Esophagus muscularis mucosa (tissue), 4 donors: Measurements from ENCODE around the gene FBLN1.

Experiments
- CTCF ChIP-seq, 3 experiments: fragments of 200-600 bp in 2 of 3; fragments of 450-650 bp in 1 of 3; sonication (generic) in 2 of 3; IDR thresholded peaks; one replicate each; pipeline ENCODE4 v1.5.1; 2017 to 2019; ENCODE audit warnings: antibody characterized with exemption in 3 of 3, mild to moderate bottlenecking in 2 of 3, moderate library complexity in 1 of 3
- EP300 ChIP-seq: sonication (generic); formaldehyde crosslinking; IDR thresholded peaks from one replicate; pipeline ENCODE4 v1.6.1; 2017; ENCODE audit warnings: antibody characterized with exemption
- POLR2A ChIP-seq: fragments of 450-650 bp; IDR thresholded peaks from one replicate; pipeline ENCODE4 v1.6.1; 2017; ENCODE audit warnings: antibody characterized with exemption, moderate library complexity, mild to moderate bottlenecking, low read depth

- TF ChIP-seq POLR2A (no peak), CTCF (IDR thresholded peaks at IDR 0.05) (no peak), EP300 (no peak)
Measured at GRCh38 chr22:45503816-45504372, 1.2 kb downstream of the FBLN1 start.
